ENCODE data around the gene PTPRE.

- TF ChIP-seq, protein P1, sequence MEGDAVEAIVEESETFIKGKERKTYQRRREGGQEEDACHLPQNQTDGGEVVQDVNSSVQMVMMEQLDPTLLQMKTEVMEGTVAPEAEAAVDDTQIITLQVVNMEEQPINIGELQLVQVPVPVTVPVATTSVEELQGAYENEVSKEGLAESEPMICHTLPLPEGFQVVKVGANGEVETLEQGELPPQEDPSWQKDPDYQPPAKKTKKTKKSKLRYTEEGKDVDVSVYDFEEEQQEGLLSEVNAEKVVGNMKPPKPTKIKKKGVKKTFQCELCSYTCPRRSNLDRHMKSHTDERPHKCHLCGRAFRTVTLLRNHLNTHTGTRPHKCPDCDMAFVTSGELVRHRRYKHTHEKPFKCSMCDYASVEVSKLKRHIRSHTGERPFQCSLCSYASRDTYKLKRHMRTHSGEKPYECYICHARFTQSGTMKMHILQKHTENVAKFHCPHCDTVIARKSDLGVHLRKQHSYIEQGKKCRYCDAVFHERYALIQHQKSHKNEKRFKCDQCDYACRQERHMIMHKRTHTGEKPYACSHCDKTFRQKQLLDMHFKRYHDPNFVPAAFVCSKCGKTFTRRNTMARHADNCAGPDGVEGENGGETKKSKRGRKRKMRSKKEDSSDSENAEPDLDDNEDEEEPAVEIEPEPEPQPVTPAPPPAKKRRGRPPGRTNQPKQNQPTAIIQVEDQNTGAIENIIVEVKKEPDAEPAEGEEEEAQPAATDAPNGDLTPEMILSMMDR (IDR thresholded peaks at IDR 0.05), result no peak
- TF ChIP-seq EP300 (IDR thresholded peaks at IDR 0.05) (no peak), POLR2A (IDR thresholded peaks at IDR 0.05) (no peak)
These were observed 185.6 kb downstream of the PTPRE start for GRCh38 chr10:128092454-128092853.
